PC-9 (cell line): ENCODE measurements around the gene DYNLL2. TPM values are rescaled to one million over a fixed set of nuclear protein-coding genes. Genes with fewer than 3 reads are reported as not detected.

ENCODE experiments used
- BruUV-seq: library from RNA; stranded (reverse); fragments of 400-500 nt; replicated peaks from 2 replicates; lab custom pipeline; 2021; lab: Mats Ljungman, UMichigan
- CTCF ChIA-PET: fragments of 300-600 bp; sonication (Branson Sonifier 250); formaldehyde crosslinking; loops from one replicate; lab custom pipeline; 2022; ENCODE audit warnings: antibody characterized with exemption; lab: Charles Lee
- POLR2A ChIA-PET: fragments of 300-600 bp; sonication (Branson Sonifier 250); formaldehyde crosslinking; loops from one replicate; lab custom pipeline; 2022; ENCODE audit warnings: antibody characterized with exemption; ENCODE audit not compliant: unreplicated experiment; lab: Charles Lee
- DNase-seq, 2 experiments: peaks; one replicate each; pipeline versions ENCODE4 v3.0.0 to v3.0.0-alpha.2; 2015 to 2022; ENCODE audit warnings: mixed read lengths in 1 of 2
- H2AFZ ChIP-seq: fragments of 200-600 bp; sonication (generic); 2 replicates; pipeline ENCODE4 v1.8.1; 2017; ENCODE audit warnings: antibody characterized with exemption
- H3F3A ChIP-seq: fragments of 200-600 bp; sonication (generic); 2 replicates; pipeline ENCODE4 v1.8.1; 2017; ENCODE audit warnings: antibody characterized with exemption, mild to moderate bottlenecking, low read depth; ENCODE audit not compliant: insufficient read depth
- H3K27ac ChIP-seq: fragments of 200-600 bp; sonication (generic); 2 replicates; pipeline ENCODE4 v1.6.1; 2016; ENCODE audit warnings: mixed run types
- H3K27me3 ChIP-seq: fragments of 200-600 bp; sonication (generic); 2 replicates; pipeline ENCODE4 v1.6.1; 2016; ENCODE audit warnings: low read depth, mixed run types; ENCODE audit not compliant: insufficient read depth
- H3K36me3 ChIP-seq: fragments of 200-600 bp; sonication (generic); 2 replicates; pipeline ENCODE4 v1.6.1; 2016; ENCODE audit warnings: low read depth, mixed run types
- H3K4me1 ChIP-seq: fragments of 200-600 bp; sonication (generic); replicated peaks from 2 replicates; pipeline ENCODE4 v1.6.1; 2016; ENCODE audit warnings: mixed run types; ENCODE audit not compliant: insufficient read depth
- H3K4me2 ChIP-seq: fragments of 200-600 bp; sonication (generic); 2 replicates; pipeline ENCODE4 v1.6.1; 2017; ENCODE audit warnings: mixed run types
- H3K4me3 ChIP-seq: fragments of 200-600 bp; sonication (generic); 2 replicates; pipeline ENCODE4 v1.6.1; 2016; ENCODE audit warnings: mixed run types
- H3K79me2 ChIP-seq: fragments of 200-600 bp; sonication (generic); 2 replicates; pipeline ENCODE4 v1.6.1; 2017; ENCODE audit warnings: low read depth, mixed run types
- H3K9me2 ChIP-seq: fragments of 200-600 bp; sonication (generic); 2 replicates; pipeline ENCODE4 v1.8.1; 2017; ENCODE audit warnings: mild to moderate bottlenecking; ENCODE audit not compliant: insufficient read depth
- H3K9me3 ChIP-seq: fragments of 200-600 bp; sonication (generic); 2 replicates; pipeline ENCODE4 v1.8.1; 2016; ENCODE audit warnings: low read depth; ENCODE audit not compliant: insufficient read depth
- H4K20me1 ChIP-seq: fragments of 200-600 bp; sonication (generic); 2 replicates; pipeline ENCODE4 v1.8.1; 2017; ENCODE audit not compliant: insufficient read depth
- CTCF ChIP-seq: fragments of 200-600 bp; sonication (generic); conservative IDR thresholded peaks from 2 replicates; pipeline ENCODE4 v1.6.1; 2017; ENCODE audit warnings: mixed run types, antibody characterized with exemption, mild to moderate bottlenecking, moderate library complexity
- EZH2 ChIP-seq: fragments of 200-600 bp; sonication (generic); IDR thresholded peaks from 2 replicates; pipeline ENCODE4 v1.8.0; 2017; ENCODE audit warnings: antibody characterized with exemption, low read depth
- intact Hi-C: fragments of 100-400 bp; cut with micrococcal nuclease; formaldehyde crosslinking; loops from one replicate; pipeline ENCODE4 v1.10.0; 2022; ENCODE audit not compliant: unreplicated experiment
- total RNA-seq: library from RNA; stranded (reverse); gene quantifications from 2 replicates; pipeline ENCODE4 v1.2.3, GENCODE V29; 2021

Gene DYNLL2
- total RNA-seq, 1 experiment from 2014 or later, result 36.2 TPM

- ChIA-PET CTCF (no interaction called here), POLR2A (no interaction called here)
- Histone ChIP-seq H3K4me3 (no peak overlapping the region), H3K27me3 (peaks cover 19% of the 10 kb centered on the region), H3F3A (no peaks in the 10 kb centered on the region), H3K9me3 (no peaks in the 10 kb centered on the region), H3K9me2 (no peaks in the 10 kb centered on the region), H3K4me2 (no peak overlapping the region), H3K27ac (no peak overlapping the region), H3K79me2 (no peaks in the 10 kb centered on the region), H4K20me1 (no peaks in the 10 kb centered on the region), H3K36me3 (no peaks in the 10 kb centered on the region), H2AFZ (no peak overlapping the region), H3K4me1 (no peaks in the 10 kb centered on the region)
- BruUV-seq, result no TSS peak
- intact Hi-C loops, result no loop called here
- TF ChIP-seq CTCF (no peak), EZH2 (no peak)
- no peak for DNase-seq
Measured at GRCh38 chr17:58117382-58117781, 34.2 kb downstream of the DYNLL2 start.

DNA sequence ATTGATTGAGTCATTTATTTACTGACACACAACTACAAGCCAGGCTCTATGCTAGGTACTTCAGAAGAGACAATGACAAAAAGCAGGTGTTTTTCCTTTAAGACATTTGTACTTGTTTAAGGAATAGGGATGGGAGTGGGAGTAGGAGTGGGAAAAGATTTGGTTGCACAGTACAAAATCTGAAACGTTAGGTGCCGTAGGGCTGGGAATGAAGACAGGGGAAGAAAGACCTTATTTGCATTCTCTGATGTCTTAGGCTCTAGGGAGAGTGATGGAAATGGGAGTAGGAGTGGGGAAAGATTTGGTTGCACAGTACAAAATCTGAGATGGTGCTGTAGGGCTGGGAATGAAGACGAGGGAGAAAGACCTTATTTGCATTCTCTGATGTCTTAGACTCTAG lies 36.3 kb downstream of the DYNLL2 start:
- Histone ChIP-seq H3K79me2 (no peaks in the 10 kb centered on the region), H4K20me1 (0 out of 2 replicates have a peak, but pooled peaks cover 4% of the 10 kb centered on the region), H3K9me3 (no peaks in the 10 kb centered on the region), H3K27ac (no peak overlapping the region), H3K4me2 (no peak overlapping the region), H3F3A (no peaks in the 10 kb centered on the region), H3K36me3 (no peaks in the 10 kb centered on the region), H3K27me3 (peaks cover 35% of the 10 kb centered on the region), H3K4me1 (no peaks in the 10 kb centered on the region), H3K9me2 (no peaks in the 10 kb centered on the region), H3K4me3 (no peak overlapping the region), H2AFZ (no peak overlapping the region)
- BruUV-seq, result no TSS peak
- ChIA-PET POLR2A (interaction anchor here (0.7 kb wide), 1 partner anchor 233 kb away, joined by 5 read pairs; no protein-coding TSS in a partner anchor), CTCF (no interaction called here)
- intact Hi-C loops, result no loop called here
- TF ChIP-seq CTCF (no peak), EZH2 (no peak)
- no peak for DNase-seq

GRCh38 chr17:58120195-58120822 lies 37.1 kb downstream of the DYNLL2 start:
- intact Hi-C loops, result no loop called here
- peaks cover 38% of the 10 kb centered on the region for H3K27me3 ChIP-seq
- no peak overlapping the region for H2AFZ ChIP-seq
- no peak overlapping the region for H3K4me2 ChIP-seq
- CTCF ChIA-PET, result no interaction called here
- POLR2A ChIA-PET, result interaction anchor here (0.6 to 0.7 kb wide), 2 partner anchors 98 to 232 kb away, joined by 5 to 6 read pairs; no protein-coding TSS in a partner anchor
- H4K20me1 ChIP-seq, result 0 out of 2 replicates have a peak, but pooled peaks cover 4% of the 10 kb centered on the region
- H3K27ac ChIP-seq, result no peak overlapping the region
- no peaks in the 10 kb centered on the region for H3K36me3 ChIP-seq
- H3K9me2 ChIP-seq, result no peaks in the 10 kb centered on the region
- H3K79me2 ChIP-seq, result no peaks in the 10 kb centered on the region
- no peak for TF ChIP-seq CTCF
- no peak for TF ChIP-seq EZH2
- H3K4me3 ChIP-seq, result no peak overlapping the region
- H3F3A ChIP-seq, result no peaks in the 10 kb centered on the region
- no peaks in the 10 kb centered on the region for H3K4me1 ChIP-seq
- peak; percentile 24 to 61 for DNase-seq
- no TSS peak for BruUV-seq
- H3K9me3 ChIP-seq, result no peaks in the 10 kb centered on the region
